ENCODE measurements around the gene PCYT2.
"Not testable (repeated sequence)": the region's sequence is repeated elsewhere in the genome, so short reads cannot be mapped to it uniquely, and the experiment has no call there.

The PCYT2 gene

GRCh38 chr17:81927152-81927652 lies 16.0 kb upstream of the PCYT2 start:
- DNase-seq (ENCODE audit: low read depth), result no peak

GRCh38 chr17:81926451-81927151 lies 15.4 kb upstream of the PCYT2 start:
- peak; percentile 90 for DNase-seq (ENCODE audit: low read depth)

- DNase-seq (ENCODE audit: low read depth), result no peak
These were observed 14.8 kb upstream of the PCYT2 start for GRCh38 chr17:81925860-81926450.

GRCh38 chr17:81924557-81925532 lies 13.6 kb upstream of the PCYT2 start:
- no peak for DNase-seq (ENCODE audit: low read depth)

- DNase-seq (ENCODE audit: low read depth), result peak; percentile 79
These were observed 12.4 kb upstream of the PCYT2 start for GRCh38 chr17:81923302-81924260.

- no peak for DNase-seq (ENCODE audit: low read depth)
These were observed 11.5 kb upstream of the PCYT2 start for GRCh38 chr17:81922566-81923301.

- DNase-seq (ENCODE audit: low read depth), result no peak
These were observed 10.9 kb upstream of the PCYT2 start for GRCh38 chr17:81921996-81922565.

- DNase-seq (ENCODE audit: low read depth), result no peak
These were observed 10.3 kb upstream of the PCYT2 start for GRCh38 chr17:81921537-81921862.

- DNase-seq (ENCODE audit: low read depth), result no peak
These were observed 9.7 kb upstream of the PCYT2 start for GRCh38 chr17:81920612-81921536.

- DNase-seq (ENCODE audit: low read depth), result no peak
These were observed 7.8 kb upstream of the PCYT2 start for GRCh38 chr17:81918832-81919545.

- DNase-seq (ENCODE audit: low read depth), result not testable (repeated sequence)
These were observed 7.1 kb upstream of the PCYT2 start for GRCh38 chr17:81918333-81918669.

- peak; percentile 84 for DNase-seq (ENCODE audit: low read depth)
These were observed 6.5 kb upstream of the PCYT2 start, which contains the start of gene SIRT7 for GRCh38 chr17:81917565-81918332. Gene SIRT7 (minus strand): TSS chr17:81918176. CDS start chr17:81918131, 45 bp downstream.

GRCh38 chr17:81916234-81917001 lies 5.2 kb upstream of the PCYT2 start:
- DNase-seq (ENCODE audit: low read depth), result peak; percentile 91

GRCh38 chr17:81915331-81915730 lies 4.1 kb upstream of the PCYT2 start:
- DNase-seq (ENCODE audit: low read depth), result no peak

GRCh38 chr17:81914103-81914850 lies 3.1 kb upstream of the PCYT2 start:
- DNase-seq (ENCODE audit: low read depth), result no peak

GRCh38 chr17:81913394-81914102 lies 2.3 kb upstream of the PCYT2 start:
- DNase-seq (ENCODE audit: low read depth), result peak; percentile 58
